ENCODE results near the gene ACOT11.

ACOT11 gene

DNA sequence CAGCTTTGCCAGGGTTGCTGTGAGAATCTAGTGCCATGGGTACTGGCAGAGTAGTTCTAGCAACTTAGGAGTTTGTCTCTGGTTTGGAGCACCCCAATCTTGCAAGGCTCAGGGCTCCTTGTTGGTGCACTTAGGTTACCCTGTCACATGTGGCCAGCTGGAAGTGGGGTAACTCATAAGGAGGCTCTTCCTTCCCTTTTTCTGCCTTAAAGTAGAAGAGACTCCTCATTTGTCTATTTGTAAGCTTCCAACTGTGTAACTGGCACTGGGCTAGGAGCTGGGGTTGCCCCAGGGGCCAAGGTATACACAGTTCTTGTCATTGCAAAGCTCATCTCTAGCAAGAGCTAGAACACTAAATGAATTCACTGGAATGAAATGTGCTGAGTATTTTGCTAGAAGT lies 104.1 kb downstream of the ACOT11 start:
- DNase-seq: no peak

DNA sequence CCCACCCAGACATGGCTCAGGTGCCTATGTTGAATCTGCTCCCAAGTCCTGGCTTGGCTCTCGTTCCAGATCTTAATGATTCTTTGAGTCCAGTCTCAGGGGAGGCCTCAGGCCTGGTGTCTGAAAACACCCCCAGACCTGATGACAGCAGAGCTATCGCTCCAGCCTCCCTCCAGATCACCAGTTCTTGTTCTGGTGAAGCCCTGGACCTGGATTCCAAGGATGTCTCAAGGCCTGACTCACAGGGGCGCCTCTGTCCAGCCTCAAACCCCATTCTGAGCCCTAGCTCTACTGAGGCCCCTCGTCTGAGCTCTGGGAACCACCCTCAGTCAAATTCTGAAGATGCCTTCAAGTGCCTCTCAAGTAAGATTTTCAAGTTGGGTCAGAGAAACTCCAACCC lies 105.0 kb downstream of the ACOT11 start:
- no peak for DNase-seq

DNA sequence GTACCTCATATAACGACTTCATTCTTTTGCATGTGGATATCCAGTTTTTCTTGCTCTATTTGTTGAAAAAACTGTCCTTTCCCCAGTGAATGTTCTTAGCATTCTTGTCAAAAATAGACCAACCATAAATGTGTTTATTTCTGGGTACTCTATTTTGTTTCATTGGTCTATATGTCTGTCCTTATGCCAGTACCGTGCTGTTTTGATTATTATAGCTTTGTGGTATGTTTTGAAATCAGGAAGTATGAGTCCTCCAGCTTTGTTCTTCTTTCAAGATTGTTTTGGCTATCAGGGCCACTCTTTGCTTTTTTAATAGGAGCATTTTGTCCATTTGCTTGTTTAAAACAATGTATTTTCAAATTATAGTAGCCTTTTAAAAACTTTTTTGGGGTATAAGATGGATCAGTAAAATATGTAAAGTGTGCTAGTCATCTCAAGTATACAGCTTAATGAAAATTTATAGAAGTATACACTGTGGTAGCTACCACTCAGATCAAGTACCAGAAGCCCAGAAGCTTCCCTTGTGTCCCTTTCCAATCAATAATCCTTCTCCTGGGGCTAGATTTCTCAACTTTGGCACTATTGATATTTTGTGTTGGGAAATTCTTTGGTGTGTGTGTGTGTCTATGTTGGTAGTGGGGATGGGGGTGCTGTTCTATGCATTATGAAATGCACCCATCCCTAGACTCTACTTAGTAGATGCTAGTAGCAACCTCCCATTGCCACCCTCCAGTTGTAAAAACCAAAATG lies 110.3 kb downstream of the ACOT11 start:
- no peak for DNase-seq

All from CD4-positive, alpha-beta T cell treated with Interleukin-12 subunit alpha and Interleukin-12 subunit beta, for 1 hour (primary cell).